HepG2 (cell line): ENCODE data around the gene CXCL9. TPM values are rescaled to one million over a fixed set of nuclear protein-coding genes. Genes with fewer than 3 reads are reported as not detected.

Experiments
- ATAC-seq: fragments of 200-7000 bp; cut with Tn5 transposase; 3 replicates; pipeline ENCODE4 v1.9.1; 2020; ENCODE audit warnings: mild to moderate bottlenecking, moderate library complexity
- BruUV-seq: library from RNA; stranded (reverse); fragments of 400-500 nt; replicated peaks from 2 replicates; lab custom pipeline; 2021; lab: Mats Ljungman, UMichigan
- CTCF ChIA-PET: fragments of 300-600 bp; formaldehyde crosslinking; extraction: SDS; loops from one replicate; lab custom pipeline; 2021; ENCODE audit warnings: low total read pairs, inconsistent platforms, low intra/inter-chr PET ratio; lab: Yijun Ruan, JAX
- POLR2A ChIA-PET: fragments of 350-600 bp; sonication (Branson Sonifier 250); formaldehyde crosslinking; loops from one replicate; lab custom pipeline; 2020; ENCODE audit warnings: antibody characterized with exemption, inconsistent platforms; lab: Yijun Ruan, JAX
- DNase-seq: peaks from one replicate; pipeline ENCODE4 v3.0.0-alpha.2; 2015; ENCODE audit warnings: low spot score
- FAIRE-seq: peaks from 3 replicates; lab custom pipeline; 2011; peaks lifted over from hg19 to GRCh38; lab: Jason Lieb, UNC
- H2AFZ ChIP-seq: one replicate; pipeline ENCODE4 v1.6.1; 2011; ENCODE audit warnings: low read length, inconsistent platforms
- H3K27ac ChIP-seq: fragments of 300-600 bp; 3 replicates; pipeline ENCODE4 v1.8.0; 2011; ENCODE audit warnings: mixed run types, mild to moderate bottlenecking, mixed read lengths, low read length, inconsistent platforms; ENCODE audit not compliant: insufficient read depth; ENCODE audit errors: extremely low read length
- H3K27me3 ChIP-seq, 2 experiments: fragments of 200-600 bp in 1 of 2; 2 replicates in 1 of 2; 3 replicates in 1 of 2; pipeline versions ENCODE4 v1.6.0 to v1.8.0; 2011; ENCODE audit warnings: low read length in 2 of 2, mild to moderate bottlenecking in 2 of 2, moderate library complexity in 2 of 2, inconsistent platforms in 1 of 2; ENCODE audit not compliant: insufficient read depth in 2 of 2, control insufficient read depth in 1 of 2
- H3K36me3 ChIP-seq, 2 experiments: fragments of 200-600 bp in 1 of 2; replicated peaks in 1 of 2; 2 replicates in 1 of 2; 3 replicates in 1 of 2; pipeline versions ENCODE4 v1.5.1 to v1.8.0; 2011; ENCODE audit warnings: low read length in 2 of 2, inconsistent platforms in 1 of 2; ENCODE audit not compliant: insufficient read depth in 2 of 2, control insufficient read depth in 1 of 2
- H3K4me1 ChIP-seq: 2 replicates; pipeline ENCODE4 v1.5.1; 2012; ENCODE audit warnings: low read length, inconsistent platforms; ENCODE audit not compliant: insufficient read depth
- H3K4me2 ChIP-seq: 2 replicates; pipeline ENCODE4 v1.6.0; 2011; ENCODE audit warnings: low read depth, low read length, inconsistent platforms
- H3K4me3 ChIP-seq, 3 experiments: fragments of 200-600 bp in 1 of 3; sonication (generic), shearing (Covaris generic) in 1 of 3; replicated peaks in 1 of 3; 2 replicates each; pipeline ENCODE4 v1.5.1; 2011 to 2016; ENCODE audit warnings: low read length in 3 of 3, inconsistent platforms in 2 of 3, low read depth in 2 of 3, mild to moderate bottlenecking in 2 of 3, control low read depth in 1 of 3, mixed read lengths in 1 of 3; ENCODE audit not compliant: insufficient read depth in 1 of 3
- H3K79me2 ChIP-seq: one replicate; pipeline ENCODE4 v1.6.1; 2011; ENCODE audit warnings: low read length, inconsistent platforms; ENCODE audit not compliant: insufficient read depth
- H3K9ac ChIP-seq: 2 replicates; pipeline ENCODE4 v1.6.0; 2011; ENCODE audit warnings: mild to moderate bottlenecking, low read depth, low read length, inconsistent platforms; ENCODE audit not compliant: insufficient read depth
- H3K9me3 ChIP-seq: 2 replicates; pipeline ENCODE4 v1.5.1; 2012; ENCODE audit warnings: mild to moderate bottlenecking, low read length
- H4K20me1 ChIP-seq: 2 replicates; pipeline ENCODE4 v1.6.0; 2011; ENCODE audit warnings: inconsistent platforms, mild to moderate bottlenecking, low read length, moderate library complexity; ENCODE audit not compliant: insufficient read depth
- WGBS: methylation state at CpG from one replicate; pipeline ENCODE4 v1.1.6; 2017; ENCODE audit warnings: low lambda C conversion rate; 5-methylcytosine and 5-hydroxymethylcytosine counted together
- in situ Hi-C: cut with HindIII; loops from 2 replicates; pipeline ENCODE4 v1.10.0; 2017; ENCODE audit warnings: low pct_unique_long_range_greater_than_20kb; ENCODE audit not compliant: extremely low pct_ligation_motif_present
- intact Hi-C: fragments of 100-400 bp; cut with micrococcal nuclease; formaldehyde crosslinking; loops from one replicate; pipeline ENCODE4 v1.10.0; 2022; ENCODE audit not compliant: unreplicated experiment
- polyA plus RNA-seq, 8 experiments: library from polyadenylated mRNA; depleted of rRNA in 3 of 8; stranded (reverse) in 7 of 8; unstranded in 1 of 8; fragments of >200 nt; fragmentation: Illumina TruSeq in 4 of 8; extraction: Trizol in 4 of 8; gene quantifications; 2 replicates each; pipeline versions ENCODE4 v1.2.1 to v1.2.3, GENCODE V29; 2011 to 2016; ENCODE audit warnings: low read depth in 4 of 8, missing spikeins in 1 of 8, mixed read lengths in 1 of 8; ENCODE audit not compliant: insufficient read depth in 1 of 8
- total RNA-seq, 5 experiments: library from RNA; depleted of rRNA; stranded (reverse); fragments of >200 nt; fragmentation: Illumina TruSeq; extraction: Trizol; gene quantifications; 2 replicates each; pipeline ENCODE4 v1.2.3, GENCODE V29; 2016; ENCODE audit warnings: low read depth in 1 of 5
- TF ChIP-seq, protein P1 (sequence below): IDR thresholded peaks from 2 replicates; pipeline ENCODE4 v1.6.1; 2016; ENCODE audit warnings: low read depth, missing genetic modification reagents, missing compliant biosample characterization
- TF ChIP-seq, protein P2 (sequence below): sonication (generic); formaldehyde crosslinking; IDR thresholded peaks from 2 replicates; pipeline ENCODE4 v1.5.0; 2020; ENCODE audit warnings: missing genetic modification reagents

Gene CXCL9
- total and polyA plus RNA-seq, 2 of the 13 experiments (the other 11 are each of a cell fraction or from before 2014, with no cell fraction given): not detected

DNA sequence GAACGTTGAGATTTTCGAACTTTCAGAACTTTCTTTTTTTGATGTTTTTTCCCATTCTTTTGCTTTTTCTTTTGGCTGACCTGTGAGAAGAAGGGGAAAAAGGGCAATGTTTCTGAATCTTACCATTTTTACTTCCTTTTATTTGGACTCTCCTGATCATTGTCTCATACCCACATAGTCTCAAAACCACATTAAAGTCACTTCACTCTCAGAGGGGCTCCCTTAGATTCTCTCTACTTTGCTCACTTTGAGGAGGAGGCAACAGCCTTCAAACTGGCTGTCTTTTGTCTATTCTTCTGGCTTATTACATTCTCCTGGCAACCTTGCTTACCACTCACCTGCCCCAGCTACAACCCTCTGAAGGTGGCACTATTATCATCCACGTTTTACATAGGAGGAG lies 3.7 kb downstream of the CXCL9 start:
- Histone ChIP-seq H3K9ac (no peak overlapping the region), H3K27ac (no peak overlapping the region), H3K36me3 (no peaks in the 10 kb centered on the region), H3K79me2 (no peaks in the 10 kb centered on the region), H2AFZ (no peak overlapping the region), H4K20me1 (no peaks in the 10 kb centered on the region), H3K4me1 (no peaks in the 10 kb centered on the region), H3K27me3 (peaks cover 0 to 6% of the 10 kb centered on the region in 2 experiments; a peak in 1 of 5 replicates), H3K4me2 (no peak overlapping the region), H3K9me3 (no peaks in the 10 kb centered on the region), H3K4me3 (no peak overlapping the region)
- no TSS peak for BruUV-seq
- ChIA-PET CTCF (no interaction called here), POLR2A (no interaction called here)
- 37% methylated on average over 3 of the region's 3 CpGs for WGBS
- ATAC-seq: no peak
- intact Hi-C loops: no loop called here
- no peak for DNase-seq
- in situ Hi-C loops: no loop called here
- TF ChIP-seq, protein P1, sequence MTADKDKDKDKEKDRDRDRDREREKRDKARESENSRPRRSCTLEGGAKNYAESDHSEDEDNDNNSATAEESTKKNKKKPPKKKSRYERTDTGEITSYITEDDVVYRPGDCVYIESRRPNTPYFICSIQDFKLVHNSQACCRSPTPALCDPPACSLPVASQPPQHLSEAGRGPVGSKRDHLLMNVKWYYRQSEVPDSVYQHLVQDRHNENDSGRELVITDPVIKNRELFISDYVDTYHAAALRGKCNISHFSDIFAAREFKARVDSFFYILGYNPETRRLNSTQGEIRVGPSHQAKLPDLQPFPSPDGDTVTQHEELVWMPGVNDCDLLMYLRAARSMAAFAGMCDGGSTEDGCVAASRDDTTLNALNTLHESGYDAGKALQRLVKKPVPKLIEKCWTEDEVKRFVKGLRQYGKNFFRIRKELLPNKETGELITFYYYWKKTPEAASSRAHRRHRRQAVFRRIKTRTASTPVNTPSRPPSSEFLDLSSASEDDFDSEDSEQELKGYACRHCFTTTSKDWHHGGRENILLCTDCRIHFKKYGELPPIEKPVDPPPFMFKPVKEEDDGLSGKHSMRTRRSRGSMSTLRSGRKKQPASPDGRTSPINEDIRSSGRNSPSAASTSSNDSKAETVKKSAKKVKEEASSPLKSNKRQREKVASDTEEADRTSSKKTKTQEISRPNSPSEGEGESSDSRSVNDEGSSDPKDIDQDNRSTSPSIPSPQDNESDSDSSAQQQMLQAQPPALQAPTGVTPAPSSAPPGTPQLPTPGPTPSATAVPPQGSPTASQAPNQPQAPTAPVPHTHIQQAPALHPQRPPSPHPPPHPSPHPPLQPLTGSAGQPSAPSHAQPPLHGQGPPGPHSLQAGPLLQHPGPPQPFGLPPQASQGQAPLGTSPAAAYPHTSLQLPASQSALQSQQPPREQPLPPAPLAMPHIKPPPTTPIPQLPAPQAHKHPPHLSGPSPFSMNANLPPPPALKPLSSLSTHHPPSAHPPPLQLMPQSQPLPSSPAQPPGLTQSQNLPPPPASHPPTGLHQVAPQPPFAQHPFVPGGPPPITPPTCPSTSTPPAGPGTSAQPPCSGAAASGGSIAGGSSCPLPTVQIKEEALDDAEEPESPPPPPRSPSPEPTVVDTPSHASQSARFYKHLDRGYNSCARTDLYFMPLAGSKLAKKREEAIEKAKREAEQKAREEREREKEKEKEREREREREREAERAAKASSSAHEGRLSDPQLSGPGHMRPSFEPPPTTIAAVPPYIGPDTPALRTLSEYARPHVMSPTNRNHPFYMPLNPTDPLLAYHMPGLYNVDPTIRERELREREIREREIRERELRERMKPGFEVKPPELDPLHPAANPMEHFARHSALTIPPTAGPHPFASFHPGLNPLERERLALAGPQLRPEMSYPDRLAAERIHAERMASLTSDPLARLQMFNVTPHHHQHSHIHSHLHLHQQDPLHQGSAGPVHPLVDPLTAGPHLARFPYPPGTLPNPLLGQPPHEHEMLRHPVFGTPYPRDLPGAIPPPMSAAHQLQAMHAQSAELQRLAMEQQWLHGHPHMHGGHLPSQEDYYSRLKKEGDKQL (CRISPR knock-in tag): no peak
- TF ChIP-seq, protein P2, sequence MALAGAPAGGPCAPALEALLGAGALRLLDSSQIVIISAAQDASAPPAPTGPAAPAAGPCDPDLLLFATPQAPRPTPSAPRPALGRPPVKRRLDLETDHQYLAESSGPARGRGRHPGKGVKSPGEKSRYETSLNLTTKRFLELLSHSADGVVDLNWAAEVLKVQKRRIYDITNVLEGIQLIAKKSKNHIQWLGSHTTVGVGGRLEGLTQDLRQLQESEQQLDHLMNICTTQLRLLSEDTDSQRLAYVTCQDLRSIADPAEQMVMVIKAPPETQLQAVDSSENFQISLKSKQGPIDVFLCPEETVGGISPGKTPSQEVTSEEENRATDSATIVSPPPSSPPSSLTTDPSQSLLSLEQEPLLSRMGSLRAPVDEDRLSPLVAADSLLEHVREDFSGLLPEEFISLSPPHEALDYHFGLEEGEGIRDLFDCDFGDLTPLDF (CRISPR knock-in tag): no peak
- FAIRE-seq: no peak
